Measurements from ENCODE around the gene B3GALNT2. TPM values are rescaled to one million over a fixed set of nuclear protein-coding genes. Genes with fewer than 3 reads are reported as not detected.

B3GALNT2 gene
- polyA plus RNA-seq, 1 donor (not counting 4 experiments of a cell fraction or from before 2014, with no cell fraction given): 30.5 TPM

GRCh38 chr1:235491644-235492043 lies 12.6 kb downstream of the B3GALNT2 start:
- no peaks in the 10 kb centered on the region for H3K27me3 ChIP-seq (ENCODE audit: control insufficient read depth, extremely low read depth, insufficient read depth, low read length)
- H3K4me1 ChIP-seq (ENCODE audit: control insufficient read depth, extremely low read depth, insufficient read depth, low read length): no peaks in the 10 kb centered on the region
- no peaks in the 10 kb centered on the region for H4K20me1 ChIP-seq (ENCODE audit: control insufficient read depth, extremely low read depth, insufficient read depth, low read length)
- dilution Hi-C loops (cut with MboI; ENCODE audit: extremely low pct_ligation_motif_present, low sequenced_read_pairs): no loop called here
- no peak overlapping the region for H3K4me2 ChIP-seq (ENCODE audit: control insufficient read depth, extremely low read depth, insufficient read depth, low read depth, low read length)
- no peak overlapping the region for H3K9ac ChIP-seq (ENCODE audit: control insufficient read depth, extremely low read depth, insufficient read depth, low read length)
- no peak overlapping the region for H3K27ac ChIP-seq (ENCODE audit: control insufficient read depth, insufficient read depth, low read length)
- no peak for DNase-seq (ENCODE audit: low read depth, low spot score)
- TF ChIP-seq EZH2 (IDR thresholded peaks at IDR 0.05; ENCODE audit: low read length): no peak
- TF ChIP-seq, protein P1, sequence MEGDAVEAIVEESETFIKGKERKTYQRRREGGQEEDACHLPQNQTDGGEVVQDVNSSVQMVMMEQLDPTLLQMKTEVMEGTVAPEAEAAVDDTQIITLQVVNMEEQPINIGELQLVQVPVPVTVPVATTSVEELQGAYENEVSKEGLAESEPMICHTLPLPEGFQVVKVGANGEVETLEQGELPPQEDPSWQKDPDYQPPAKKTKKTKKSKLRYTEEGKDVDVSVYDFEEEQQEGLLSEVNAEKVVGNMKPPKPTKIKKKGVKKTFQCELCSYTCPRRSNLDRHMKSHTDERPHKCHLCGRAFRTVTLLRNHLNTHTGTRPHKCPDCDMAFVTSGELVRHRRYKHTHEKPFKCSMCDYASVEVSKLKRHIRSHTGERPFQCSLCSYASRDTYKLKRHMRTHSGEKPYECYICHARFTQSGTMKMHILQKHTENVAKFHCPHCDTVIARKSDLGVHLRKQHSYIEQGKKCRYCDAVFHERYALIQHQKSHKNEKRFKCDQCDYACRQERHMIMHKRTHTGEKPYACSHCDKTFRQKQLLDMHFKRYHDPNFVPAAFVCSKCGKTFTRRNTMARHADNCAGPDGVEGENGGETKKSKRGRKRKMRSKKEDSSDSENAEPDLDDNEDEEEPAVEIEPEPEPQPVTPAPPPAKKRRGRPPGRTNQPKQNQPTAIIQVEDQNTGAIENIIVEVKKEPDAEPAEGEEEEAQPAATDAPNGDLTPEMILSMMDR (optimal IDR thresholded peaks at IDR 0.05 in 1 of 3, IDR thresholded peaks at IDR 0.05 in 1 of 3, conservative IDR thresholded peaks at IDR 0.05 in 1 of 3; ENCODE audit: extremely low read depth in 1 of 3, insufficient read depth in 2 of 3, low read length in 3 of 3): no peak
- no peaks in the 10 kb centered on the region for H3K9me1 ChIP-seq (ENCODE audit: control insufficient read depth, extremely low read depth, insufficient read depth, low read length)
- no peaks in the 10 kb centered on the region for H3K9me3 ChIP-seq (ENCODE audit: control insufficient read depth, low read depth, low read length)
- FAIRE-seq: no peak
- peaks cover 16 to 22% of the 10 kb centered on the region in 2 experiments for H3K36me3 ChIP-seq (ENCODE audit: control insufficient read depth in 2 of 2, extremely low read depth in 1 of 2, insufficient read depth in 2 of 2, low read length in 2 of 2)
- no peak overlapping the region for H2AFZ ChIP-seq (ENCODE audit: control insufficient read depth, low read length)
- peaks cover 14% of the 10 kb centered on the region for H3K79me2 ChIP-seq (ENCODE audit: control insufficient read depth, insufficient read depth, low read length)
- H3K4me3 ChIP-seq (ENCODE audit: control insufficient read depth in 2 of 3, extremely low read depth in 1 of 3, insufficient read depth in 2 of 3, low read depth in 1 of 3, low read length in 3 of 3): no peak overlapping the region

DNA sequence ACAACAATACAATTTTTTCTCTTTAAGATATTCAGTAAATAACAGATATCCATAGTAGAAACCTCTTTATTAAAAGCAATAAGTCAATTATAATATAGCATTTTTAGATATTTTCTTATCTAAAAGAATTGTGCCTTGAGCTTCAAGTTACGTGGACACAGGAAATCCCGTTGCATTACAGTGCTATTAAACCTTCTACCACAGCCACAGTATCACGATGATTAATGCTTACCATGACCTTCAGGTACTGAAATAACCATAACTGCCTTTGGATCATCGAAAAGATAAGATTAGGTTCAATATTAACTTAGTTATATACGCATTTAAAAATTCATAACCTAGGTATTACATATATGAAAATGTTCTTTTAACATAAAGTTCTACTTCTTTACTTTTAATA lies 17.9 kb downstream of the B3GALNT2 start:
- dilution Hi-C loops (cut with MboI; ENCODE audit: extremely low pct_ligation_motif_present, low sequenced_read_pairs): no loop called here
- Histone ChIP-seq H3K9me1 (ENCODE audit: control insufficient read depth, extremely low read depth, insufficient read depth, low read length) (no peaks in the 10 kb centered on the region), H3K4me1 (ENCODE audit: control insufficient read depth, extremely low read depth, insufficient read depth, low read length) (no peaks in the 10 kb centered on the region), H3K9me3 (ENCODE audit: control insufficient read depth, low read depth, low read length) (no peaks in the 10 kb centered on the region), H4K20me1 (ENCODE audit: control insufficient read depth, extremely low read depth, insufficient read depth, low read length) (no peaks in the 10 kb centered on the region), H3K4me3 (ENCODE audit: control insufficient read depth in 2 of 3, extremely low read depth in 1 of 3, insufficient read depth in 2 of 3, low read depth in 1 of 3, low read length in 3 of 3) (no peak overlapping the region), H3K79me2 (ENCODE audit: control insufficient read depth, insufficient read depth, low read length) (no peaks in the 10 kb centered on the region), H3K9ac (ENCODE audit: control insufficient read depth, extremely low read depth, insufficient read depth, low read length) (no peak overlapping the region), H3K27ac (ENCODE audit: control insufficient read depth, insufficient read depth, low read length) (no peak overlapping the region), H3K4me2 (ENCODE audit: control insufficient read depth, extremely low read depth, insufficient read depth, low read depth, low read length) (no peak overlapping the region), H2AFZ (ENCODE audit: control insufficient read depth, low read length) (no peak overlapping the region), H3K27me3 (ENCODE audit: control insufficient read depth, extremely low read depth, insufficient read depth, low read length) (no peaks in the 10 kb centered on the region), H3K36me3 (ENCODE audit: control insufficient read depth in 2 of 2, extremely low read depth in 1 of 2, insufficient read depth in 2 of 2, low read length in 2 of 2) (peaks cover 4 to 10% of the 10 kb centered on the region in 2 experiments)
- no peak for FAIRE-seq
- TF ChIP-seq EZH2 (IDR thresholded peaks at IDR 0.05; ENCODE audit: low read length): no peak
- TF ChIP-seq, protein P1 (optimal IDR thresholded peaks at IDR 0.05 in 1 of 3, IDR thresholded peaks at IDR 0.05 in 1 of 3, conservative IDR thresholded peaks at IDR 0.05 in 1 of 3; ENCODE audit: extremely low read depth in 1 of 3, insufficient read depth in 2 of 3, low read length in 3 of 3): no peak
- no peak for DNase-seq (ENCODE audit: low read depth, low spot score)
